Measurements from ENCODE around the gene THBD. TPM values are rescaled to one million over a fixed set of nuclear protein-coding genes. Genes with fewer than 3 reads are reported as not detected.

Gene THBD
- total and polyA plus RNA-seq, 9 of the 15 experiments (the other 6 are each of a cell fraction or from before 2014, with no cell fraction given): 0.07 to 0.49 (median 0.33) TPM

- TF ChIP-seq SNRNP70 (optimal IDR thresholded peaks at IDR 0.05; ENCODE audit: low read depth, low read length): no peak
Observed at GRCh38 chr20:23000232-23000947, 49.1 kb downstream of the THBD start (continued).

- FAIRE-seq: no peak
- DNase-seq (ENCODE audit: extremely low read depth in 1 of 4, low spot score in 3 of 4): no peak
- POLR2A ChIA-PET: no interaction called here
- 16% methylated on average over 4 of the region's 4 CpGs for WGBS (ENCODE audit: insufficient coverage, low coverage, missing lambda C conversion rate)
- intact Hi-C loops (cut with micrococcal nuclease): no loop called here
- no peak for ATAC-seq
- Histone ChIP-seq H3K79me2 (ENCODE audit: control insufficient read depth, insufficient read depth, low read length) (no peaks in the 10 kb centered on the region), H3K9me3 (replicated peaks; ENCODE audit: control insufficient read depth, insufficient read depth, low read depth, low read length) (no peaks in the 10 kb centered on the region), H2AFZ (ENCODE audit: low read depth, low read length) (no peak overlapping the region), H3K27me3 (ENCODE audit: control insufficient read depth in 2 of 2, insufficient read depth in 2 of 2, low read length in 2 of 2) (peaks cover 0 to 23% of the 10 kb centered on the region in 2 experiments; a peak in 2 of 5 replicates), H3K4me1 (replicated peaks in 1 of 2; ENCODE audit: control insufficient read depth in 2 of 2, insufficient read depth in 2 of 2, low read length in 2 of 2) (no peaks in the 10 kb centered on the region), H3K27ac (ENCODE audit: extremely low read depth, low read depth, low read length) (no peak overlapping the region), H4K20me1 (replicated peaks; ENCODE audit: control insufficient read depth, insufficient read depth, low read length) (no peaks in the 10 kb centered on the region), H3K4me2 (ENCODE audit: insufficient read depth, low read length) (no peak overlapping the region), H3K36me3 (ENCODE audit: control insufficient read depth, insufficient read depth, low read length) (no peaks in the 10 kb centered on the region), H3K4me3 (no peak overlapping the region), H3K9ac (ENCODE audit: insufficient read depth in 1 of 2, low read depth in 2 of 2, low read length in 2 of 2) (no peak overlapping the region), H3K9me1 (ENCODE audit: control insufficient read depth, insufficient read depth, low read length) (no peaks in the 10 kb centered on the region)
- no peak for TF ChIP-seq HMGXB4 (CRISPR knock-in tag; IDR thresholded peaks at IDR 0.05)
- TF ChIP-seq GABPB1 (CRISPR knock-in tag; IDR thresholded peaks at IDR 0.05): no peak
- no peak for TF ChIP-seq NFIX (CRISPR knock-in tag; IDR thresholded peaks at IDR 0.05; ENCODE audit: low read depth)
- no peak for TF ChIP-seq ZNF232 (CRISPR knock-in tag; IDR thresholded peaks at IDR 0.05)
- no TSS peak for BruUV-seq (replicated peaks)
- CTCF ChIA-PET (ENCODE audit: low intra/inter-chr PET ratio): no interaction called here
- in situ Hi-C loops (cut with MboI): no loop called here
Observed at GRCh38 chr20:22999756-23000155, 49.7 kb downstream of the THBD start.
